ENCODE measurements around the gene SCN4B. TPM values are rescaled to one million over a fixed set of nuclear protein-coding genes. Genes with fewer than 3 reads are reported as not detected.
A peak's percentile ranks its signal among the peaks of the same experiment; 100 is the strongest.

SCN4B gene
- total RNA-seq, 4 donors from 2014 or later = 1.8 to 7.3 (median 2.5) TPM

- intact Hi-C loops (cut with DNase I; ENCODE audit: low total_unique reads) = no loop called here
- Histone ChIP-seq H3K36me3 (no peaks in the 10 kb centered on the region), H3K4me1 (peaks cover 0 to 9% of the 10 kb centered on the region in 2 donors), H3K27ac (no peak overlapping the region), H3K4me3 (no peak overlapping the region), H3K27me3 (no peaks in the 10 kb centered on the region), H3K9me3 (no peaks in the 10 kb centered on the region)
- TF ChIP-seq POLR2A (IDR thresholded peaks at IDR 0.05) (no peak), CTCF (IDR thresholded peaks at IDR 0.05) (no peak)
- DNase-seq = no peak
These were observed 1.2 kb downstream of the SCN4B start for GRCh38 chr11:118151431-118151830.

GRCh38 chr11:118149493-118149892 is 3.1 kb downstream of the SCN4B start:
- Histone ChIP-seq H3K27me3 (no peaks in the 10 kb centered on the region), H3K4me3 (no peak overlapping the region), H3K27ac (no peak overlapping the region), H3K36me3 (no peaks in the 10 kb centered on the region), H3K9me3 (no peaks in the 10 kb centered on the region), H3K4me1 (peaks cover 0 to 16% of the 10 kb centered on the region in 2 donors)
- TF ChIP-seq POLR2A (IDR thresholded peaks at IDR 0.05) (no peak), CTCF (IDR thresholded peaks at IDR 0.05) (no peak)
- intact Hi-C loops (cut with DNase I; ENCODE audit: low total_unique reads) = loop anchor here (10.0 kb wide), 2 partner anchors 205 to 335 kb away; partner anchors contain the start of gene UBE4A
- no peak for DNase-seq

- Histone ChIP-seq H3K27me3 (no peaks in the 10 kb centered on the region), H3K36me3 (no peaks in the 10 kb centered on the region), H3K4me3 (no peak overlapping the region), H3K9me3 (no peaks in the 10 kb centered on the region), H3K27ac (no peak overlapping the region), H3K4me1 (peaks cover 0 to 16% of the 10 kb centered on the region in 2 donors)
- TF ChIP-seq POLR2A (IDR thresholded peaks at IDR 0.05) (no peak), CTCF (IDR thresholded peaks at IDR 0.05) (no peak)
- no peak for DNase-seq
- intact Hi-C loops (cut with DNase I; ENCODE audit: low total_unique reads) = loop anchor here (10.0 kb wide), 2 partner anchors 206 to 336 kb away; partner anchors contain the start of gene UBE4A
These were observed 3.8 kb downstream of the SCN4B start for GRCh38 chr11:118148856-118149255.

GRCh38 chr11:118148240-118148639 is 4.4 kb downstream of the SCN4B start:
- no peak for DNase-seq
- Histone ChIP-seq H3K27ac (no peak overlapping the region), H3K27me3 (no peaks in the 10 kb centered on the region), H3K36me3 (no peaks in the 10 kb centered on the region), H3K4me3 (no peak overlapping the region), H3K4me1 (peaks cover 0 to 16% of the 10 kb centered on the region in 2 donors), H3K9me3 (no peaks in the 10 kb centered on the region)
- intact Hi-C loops (cut with DNase I; ENCODE audit: low total_unique reads) = loop anchor here (10.0 kb wide), 2 partner anchors 207 to 337 kb away; partner anchors contain the start of gene UBE4A
- no peak for TF ChIP-seq POLR2A (IDR thresholded peaks at IDR 0.05)
- no peak for TF ChIP-seq CTCF (IDR thresholded peaks at IDR 0.05)

- no peaks in the 10 kb centered on the region for H3K36me3 ChIP-seq
- H3K27me3 ChIP-seq = no peaks in the 10 kb centered on the region
- H3K4me3 ChIP-seq = no peak overlapping the region
- H3K9me3 ChIP-seq = no peaks in the 10 kb centered on the region
- peaks cover 0 to 14% of the 10 kb centered on the region in 2 donors for H3K4me1 ChIP-seq
- H3K27ac ChIP-seq = peak overlapping the region in 1 of 2 donors; percentile 55
- intact Hi-C loops (cut with DNase I; ENCODE audit: low total_unique reads) = loop anchor here (10.0 kb wide), 2 partner anchors 207 to 337 kb away; partner anchors contain the start of gene UBE4A
- no peak for DNase-seq
- TF ChIP-seq CTCF (IDR thresholded peaks at IDR 0.05) (no peak), POLR2A (IDR thresholded peaks at IDR 0.05) (no peak)
These were observed 5.1 kb downstream of the SCN4B start for GRCh38 chr11:118147502-118147901.
